Measurements from ENCODE around the gene PADI3.

PADI3 gene

DNA sequence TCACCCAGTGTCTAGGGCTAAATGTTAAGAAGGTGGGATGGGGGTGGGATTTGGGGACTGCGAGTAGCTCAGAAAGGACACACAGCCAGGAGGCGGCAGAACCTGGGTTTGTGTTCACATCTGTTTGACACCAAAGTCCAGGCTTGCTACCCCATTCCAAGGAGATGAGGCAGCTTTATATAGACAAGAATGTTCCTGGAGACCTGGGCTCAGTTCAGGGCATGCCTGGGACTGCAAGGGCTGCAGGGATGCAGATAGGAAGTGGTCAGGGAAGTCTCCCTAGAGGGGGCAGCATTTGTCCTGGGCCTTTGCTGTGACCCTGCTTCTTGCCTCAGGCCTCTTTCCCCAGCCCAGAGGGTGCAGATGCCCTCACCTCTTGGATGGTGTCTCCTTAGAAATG, 16.3 kb downstream of the PADI3 start:
- no peak for TF ChIP-seq FOXM1 (IDR thresholded peaks at IDR 0.05; ENCODE audit: borderline replicate concordance, low read depth)
- no peak for TF ChIP-seq RAD21 (IDR thresholded peaks at IDR 0.05; ENCODE audit: low read depth)
- no peak for TF ChIP-seq CEBPB (IDR thresholded peaks at IDR 0.05)
- TF ChIP-seq, protein P1, sequence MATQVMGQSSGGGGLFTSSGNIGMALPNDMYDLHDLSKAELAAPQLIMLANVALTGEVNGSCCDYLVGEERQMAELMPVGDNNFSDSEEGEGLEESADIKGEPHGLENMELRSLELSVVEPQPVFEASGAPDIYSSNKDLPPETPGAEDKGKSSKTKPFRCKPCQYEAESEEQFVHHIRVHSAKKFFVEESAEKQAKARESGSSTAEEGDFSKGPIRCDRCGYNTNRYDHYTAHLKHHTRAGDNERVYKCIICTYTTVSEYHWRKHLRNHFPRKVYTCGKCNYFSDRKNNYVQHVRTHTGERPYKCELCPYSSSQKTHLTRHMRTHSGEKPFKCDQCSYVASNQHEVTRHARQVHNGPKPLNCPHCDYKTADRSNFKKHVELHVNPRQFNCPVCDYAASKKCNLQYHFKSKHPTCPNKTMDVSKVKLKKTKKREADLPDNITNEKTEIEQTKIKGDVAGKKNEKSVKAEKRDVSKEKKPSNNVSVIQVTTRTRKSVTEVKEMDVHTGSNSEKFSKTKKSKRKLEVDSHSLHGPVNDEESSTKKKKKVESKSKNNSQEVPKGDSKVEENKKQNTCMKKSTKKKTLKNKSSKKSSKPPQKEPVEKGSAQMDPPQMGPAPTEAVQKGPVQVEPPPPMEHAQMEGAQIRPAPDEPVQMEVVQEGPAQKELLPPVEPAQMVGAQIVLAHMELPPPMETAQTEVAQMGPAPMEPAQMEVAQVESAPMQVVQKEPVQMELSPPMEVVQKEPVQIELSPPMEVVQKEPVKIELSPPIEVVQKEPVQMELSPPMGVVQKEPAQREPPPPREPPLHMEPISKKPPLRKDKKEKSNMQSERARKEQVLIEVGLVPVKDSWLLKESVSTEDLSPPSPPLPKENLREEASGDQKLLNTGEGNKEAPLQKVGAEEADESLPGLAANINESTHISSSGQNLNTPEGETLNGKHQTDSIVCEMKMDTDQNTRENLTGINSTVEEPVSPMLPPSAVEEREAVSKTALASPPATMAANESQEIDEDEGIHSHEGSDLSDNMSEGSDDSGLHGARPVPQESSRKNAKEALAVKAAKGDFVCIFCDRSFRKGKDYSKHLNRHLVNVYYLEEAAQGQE (IDR thresholded peaks at IDR 0.05; ENCODE audit: low read depth), result no peak
- no peak for TF ChIP-seq NFIC (IDR thresholded peaks at IDR 0.05)

DNA sequence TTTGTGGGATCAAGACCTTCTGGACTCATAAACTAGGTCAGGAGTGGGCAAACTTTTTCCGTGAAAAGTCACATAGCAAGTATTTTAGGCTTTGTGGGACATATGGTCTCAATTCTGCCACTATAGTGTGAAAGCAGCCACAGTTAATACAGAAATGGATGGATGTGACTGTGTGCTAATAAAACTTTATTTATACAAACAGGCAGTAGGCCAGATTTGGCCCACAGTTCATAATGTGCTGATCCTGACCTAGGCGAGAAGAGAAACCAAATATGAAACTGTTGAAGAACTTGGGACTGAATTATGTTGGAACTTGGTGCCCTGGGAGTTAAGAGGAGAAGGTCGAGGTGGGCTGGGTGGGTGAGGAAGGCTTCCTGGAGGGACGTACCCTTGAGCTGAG, 17.1 kb downstream of the PADI3 start:
- TF ChIP-seq CREB1 (IDR thresholded peaks at IDR 0.05; ENCODE audit: low read depth) (no peak), YY1 (IDR thresholded peaks at IDR 0.05; ENCODE audit: low read depth) (no peak), NFIC (IDR thresholded peaks at IDR 0.05) (no peak), EGR1 (IDR thresholded peaks at IDR 0.05) (no peak), FOXM1 (IDR thresholded peaks at IDR 0.05; ENCODE audit: borderline replicate concordance, low read depth) (no peak), TEAD4 (IDR thresholded peaks at IDR 0.05) (no peak), TAF1 (IDR thresholded peaks at IDR 0.05; ENCODE audit: low read depth) (no peak), ZBTB7A (IDR thresholded peaks at IDR 0.05; ENCODE audit: low read depth) (no peak), RAD21 (IDR thresholded peaks at IDR 0.05; ENCODE audit: low read depth) (no peak), TCF12 (IDR thresholded peaks at IDR 0.05; ENCODE audit: low read depth) (no peak), EP300 (IDR thresholded peaks at IDR 0.05; ENCODE audit: borderline replicate concordance) (no peak), CEBPB (IDR thresholded peaks at IDR 0.05) (no peak)
- TF ChIP-seq, protein P2, sequence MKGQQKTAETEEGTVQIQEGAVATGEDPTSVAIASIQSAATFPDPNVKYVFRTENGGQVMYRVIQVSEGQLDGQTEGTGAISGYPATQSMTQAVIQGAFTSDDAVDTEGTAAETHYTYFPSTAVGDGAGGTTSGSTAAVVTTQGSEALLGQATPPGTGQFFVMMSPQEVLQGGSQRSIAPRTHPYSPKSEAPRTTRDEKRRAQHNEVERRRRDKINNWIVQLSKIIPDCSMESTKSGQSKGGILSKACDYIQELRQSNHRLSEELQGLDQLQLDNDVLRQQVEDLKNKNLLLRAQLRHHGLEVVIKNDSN (IDR thresholded peaks at IDR 0.05), result no peak
- TF ChIP-seq, protein P3, sequence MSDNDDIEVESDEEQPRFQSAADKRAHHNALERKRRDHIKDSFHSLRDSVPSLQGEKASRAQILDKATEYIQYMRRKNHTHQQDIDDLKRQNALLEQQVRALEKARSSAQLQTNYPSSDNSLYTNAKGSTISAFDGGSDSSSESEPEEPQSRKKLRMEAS (IDR thresholded peaks at IDR 0.05), result no peak
- TF ChIP-seq, protein P1 (IDR thresholded peaks at IDR 0.05; ENCODE audit: low read depth), result no peak

DNA sequence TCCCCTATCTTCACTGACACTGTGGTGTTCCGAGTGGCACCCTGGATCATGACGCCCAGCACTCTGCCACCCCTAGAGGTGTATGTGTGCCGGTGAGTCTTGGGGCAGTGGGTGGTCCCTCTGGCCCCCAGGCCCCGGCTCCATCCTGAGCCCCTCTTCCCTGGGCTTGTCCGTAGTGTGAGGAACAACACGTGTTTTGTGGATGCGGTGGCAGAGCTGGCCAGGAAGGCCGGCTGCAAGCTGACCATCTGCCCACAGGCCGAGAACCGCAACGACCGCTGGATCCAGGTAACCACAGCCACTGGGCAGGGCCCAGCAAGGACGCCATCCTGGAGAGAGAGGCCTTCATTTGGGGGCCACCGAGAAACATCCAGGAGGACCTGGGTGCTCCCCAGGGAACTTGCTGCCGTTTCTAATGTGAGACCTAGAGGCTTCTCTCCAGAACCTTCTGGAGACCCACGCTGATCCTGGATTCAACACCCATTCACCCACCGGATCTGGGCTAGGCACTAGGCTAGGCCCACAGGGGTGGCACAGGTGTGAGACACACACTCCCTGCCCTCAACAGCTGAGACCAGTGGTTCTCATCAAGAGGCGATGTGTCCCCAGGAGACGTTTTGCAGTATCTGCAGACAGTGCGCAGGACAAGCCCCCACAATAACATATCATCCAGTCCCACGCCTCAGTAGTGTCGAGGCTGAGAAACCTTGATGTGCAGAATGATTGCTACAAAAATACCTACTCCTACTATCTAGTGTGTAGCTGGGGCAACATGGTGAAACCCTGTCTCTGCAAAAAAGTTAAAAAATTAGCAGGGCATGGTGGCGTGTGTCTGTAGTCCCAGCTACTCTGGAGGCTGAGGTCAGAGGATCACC, 22.2 kb downstream of the PADI3 start:
- TF ChIP-seq RAD21 (IDR thresholded peaks at IDR 0.05; ENCODE audit: low read depth) (no peak), CEBPB (IDR thresholded peaks at IDR 0.05) (no peak), CREB1 (IDR thresholded peaks at IDR 0.05; ENCODE audit: low read depth) (no peak), TCF12 (IDR thresholded peaks at IDR 0.05; ENCODE audit: low read depth) (no peak), NFIC (IDR thresholded peaks at IDR 0.05) (no peak), EP300 (IDR thresholded peaks at IDR 0.05; ENCODE audit: borderline replicate concordance) (no peak), FOXM1 (IDR thresholded peaks at IDR 0.05; ENCODE audit: borderline replicate concordance, low read depth) (no peak), ZBTB7A (IDR thresholded peaks at IDR 0.05; ENCODE audit: low read depth) (no peak), YY1 (IDR thresholded peaks at IDR 0.05; ENCODE audit: low read depth) (no peak), EGR1 (IDR thresholded peaks at IDR 0.05) (no peak), TEAD4 (IDR thresholded peaks at IDR 0.05) (no peak), TAF1 (IDR thresholded peaks at IDR 0.05; ENCODE audit: low read depth) (no peak)
- TF ChIP-seq, protein P3 (IDR thresholded peaks at IDR 0.05), result no peak
- TF ChIP-seq, protein P2 (IDR thresholded peaks at IDR 0.05), result no peak
- TF ChIP-seq, protein P1 (IDR thresholded peaks at IDR 0.05; ENCODE audit: low read depth), result no peak

DNA sequence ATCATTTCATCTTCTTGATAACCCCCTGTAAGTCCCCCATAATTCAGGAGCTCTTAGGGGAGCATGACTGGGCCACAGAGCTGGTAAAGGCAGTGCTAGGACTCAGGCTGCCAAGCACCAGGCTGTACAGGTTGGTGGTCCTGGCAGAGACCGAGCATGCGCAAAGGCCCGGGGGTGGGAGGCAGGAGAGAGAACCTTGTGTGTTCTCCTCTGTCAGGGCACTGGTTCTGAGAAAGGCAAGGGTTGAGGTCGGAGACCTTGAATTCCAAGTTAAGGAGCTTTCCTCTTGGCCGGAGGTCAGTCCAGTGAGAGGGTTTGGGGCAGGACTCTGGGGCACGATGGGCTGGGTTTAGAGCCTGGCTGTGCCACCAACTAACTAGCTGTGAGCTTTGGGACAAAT, 23.2 kb downstream of the PADI3 start:
- no peak for TF ChIP-seq YY1 (IDR thresholded peaks at IDR 0.05; ENCODE audit: low read depth)
- TF ChIP-seq, protein P1 (IDR thresholded peaks at IDR 0.05; ENCODE audit: low read depth), result no peak
- TF ChIP-seq NFIC (IDR thresholded peaks at IDR 0.05), result no peak
- TF ChIP-seq TCF12 (IDR thresholded peaks at IDR 0.05; ENCODE audit: low read depth), result no peak
- TF ChIP-seq, protein P2 (IDR thresholded peaks at IDR 0.05), result no peak
- TF ChIP-seq FOXM1 (IDR thresholded peaks at IDR 0.05; ENCODE audit: borderline replicate concordance, low read depth), result no peak
- TF ChIP-seq ZBTB7A (IDR thresholded peaks at IDR 0.05; ENCODE audit: low read depth), result no peak
- TF ChIP-seq EGR1 (IDR thresholded peaks at IDR 0.05), result no peak
- no peak for TF ChIP-seq TEAD4 (IDR thresholded peaks at IDR 0.05)
- no peak for TF ChIP-seq RAD21 (IDR thresholded peaks at IDR 0.05; ENCODE audit: low read depth)
- no peak for TF ChIP-seq CEBPB (IDR thresholded peaks at IDR 0.05)
- TF ChIP-seq CREB1 (IDR thresholded peaks at IDR 0.05; ENCODE audit: low read depth), result no peak
- no peak for TF ChIP-seq EP300 (IDR thresholded peaks at IDR 0.05; ENCODE audit: borderline replicate concordance)
- TF ChIP-seq, protein P3 (IDR thresholded peaks at IDR 0.05), result no peak
- no peak for TF ChIP-seq TAF1 (IDR thresholded peaks at IDR 0.05; ENCODE audit: low read depth)
